GM12873 (cell line): ENCODE data around the gene LSAMP.

Experiments
- TF ChIP-seq, protein P1 (sequence below): IDR thresholded peaks from 2 replicates; pipeline ENCODE4 v1.5.1; 2012; ENCODE audit warnings: low read depth, mild to moderate bottlenecking, moderate library complexity, low read length, control low read depth; ENCODE audit not compliant: insufficient read depth; ENCODE audit errors: missing control alignments

Gene LSAMP

DNA sequence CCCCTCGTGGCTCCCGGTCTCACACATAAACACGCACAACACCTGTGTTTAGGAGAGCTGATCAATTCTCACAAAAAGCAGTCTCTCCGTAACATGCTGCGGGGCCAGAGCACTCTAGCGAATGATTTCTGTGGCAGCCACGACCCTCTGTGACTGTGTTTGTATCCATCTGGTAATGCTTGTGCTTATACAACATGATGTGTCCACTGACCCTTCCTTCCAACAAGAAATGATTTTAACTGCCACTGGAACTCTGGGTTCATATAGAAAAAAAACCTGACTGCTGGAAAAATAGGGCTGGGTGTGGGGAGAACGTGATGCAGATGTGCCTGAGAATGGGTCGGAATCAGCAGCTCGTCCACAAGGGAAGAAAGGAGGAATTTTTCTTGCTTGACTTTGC lies 411.8 kb downstream of the LSAMP start:
- TF ChIP-seq, protein P1, sequence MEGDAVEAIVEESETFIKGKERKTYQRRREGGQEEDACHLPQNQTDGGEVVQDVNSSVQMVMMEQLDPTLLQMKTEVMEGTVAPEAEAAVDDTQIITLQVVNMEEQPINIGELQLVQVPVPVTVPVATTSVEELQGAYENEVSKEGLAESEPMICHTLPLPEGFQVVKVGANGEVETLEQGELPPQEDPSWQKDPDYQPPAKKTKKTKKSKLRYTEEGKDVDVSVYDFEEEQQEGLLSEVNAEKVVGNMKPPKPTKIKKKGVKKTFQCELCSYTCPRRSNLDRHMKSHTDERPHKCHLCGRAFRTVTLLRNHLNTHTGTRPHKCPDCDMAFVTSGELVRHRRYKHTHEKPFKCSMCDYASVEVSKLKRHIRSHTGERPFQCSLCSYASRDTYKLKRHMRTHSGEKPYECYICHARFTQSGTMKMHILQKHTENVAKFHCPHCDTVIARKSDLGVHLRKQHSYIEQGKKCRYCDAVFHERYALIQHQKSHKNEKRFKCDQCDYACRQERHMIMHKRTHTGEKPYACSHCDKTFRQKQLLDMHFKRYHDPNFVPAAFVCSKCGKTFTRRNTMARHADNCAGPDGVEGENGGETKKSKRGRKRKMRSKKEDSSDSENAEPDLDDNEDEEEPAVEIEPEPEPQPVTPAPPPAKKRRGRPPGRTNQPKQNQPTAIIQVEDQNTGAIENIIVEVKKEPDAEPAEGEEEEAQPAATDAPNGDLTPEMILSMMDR, result no peak

DNA sequence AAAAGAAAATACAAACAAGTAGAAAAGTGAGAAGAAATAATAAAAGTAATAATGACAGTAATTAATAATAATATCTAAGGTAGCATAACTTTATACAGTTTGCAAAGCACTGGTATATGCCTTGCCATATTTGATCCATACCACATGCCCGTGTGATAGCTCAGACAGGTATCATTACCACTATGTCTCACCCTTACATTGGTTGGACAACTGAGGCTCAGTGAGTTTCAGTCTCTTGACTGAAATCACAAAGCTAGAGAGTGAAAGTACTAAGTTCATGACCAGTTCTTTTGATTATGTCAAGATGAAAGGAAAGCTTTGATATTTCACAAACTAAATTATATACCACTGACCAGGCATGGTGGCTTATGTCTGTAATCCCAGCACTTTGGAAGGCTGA lies 413.1 kb downstream of the LSAMP start:
- TF ChIP-seq, protein P1, result no peak

DNA sequence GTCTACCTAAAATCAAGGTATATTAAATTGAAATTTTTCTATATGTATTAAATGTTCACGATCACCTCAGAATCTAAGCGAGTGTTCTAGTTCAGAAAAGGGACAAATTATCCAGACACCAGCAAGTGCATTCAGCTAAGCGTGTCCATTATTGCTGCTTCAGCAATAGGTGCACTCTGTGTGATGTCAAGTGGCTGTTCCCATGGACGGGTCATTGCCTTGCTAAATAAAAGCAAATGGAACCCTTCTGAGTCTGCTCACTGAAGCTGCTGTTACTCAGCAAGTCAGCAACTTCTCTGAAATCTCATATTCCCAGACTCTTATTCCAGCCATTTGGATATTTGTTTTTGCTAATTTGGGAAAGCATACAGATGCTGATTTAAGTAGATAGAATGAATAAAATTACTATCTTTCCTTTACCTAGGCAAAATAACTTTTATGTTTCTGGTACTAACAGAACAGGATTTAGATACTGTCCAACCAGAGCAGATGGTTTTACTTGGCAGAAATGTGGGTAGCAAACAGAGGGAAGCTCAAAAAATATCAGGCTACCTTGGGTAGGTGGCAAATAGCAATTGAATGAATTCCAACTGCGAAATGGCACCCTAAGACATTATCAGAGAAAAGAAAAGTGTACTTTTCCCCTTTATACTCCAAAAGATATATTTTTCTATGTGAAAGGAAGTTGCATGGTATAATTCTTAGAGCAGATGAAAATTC lies 415.0 kb downstream of the LSAMP start:
- TF ChIP-seq, protein P1, result no peak

DNA sequence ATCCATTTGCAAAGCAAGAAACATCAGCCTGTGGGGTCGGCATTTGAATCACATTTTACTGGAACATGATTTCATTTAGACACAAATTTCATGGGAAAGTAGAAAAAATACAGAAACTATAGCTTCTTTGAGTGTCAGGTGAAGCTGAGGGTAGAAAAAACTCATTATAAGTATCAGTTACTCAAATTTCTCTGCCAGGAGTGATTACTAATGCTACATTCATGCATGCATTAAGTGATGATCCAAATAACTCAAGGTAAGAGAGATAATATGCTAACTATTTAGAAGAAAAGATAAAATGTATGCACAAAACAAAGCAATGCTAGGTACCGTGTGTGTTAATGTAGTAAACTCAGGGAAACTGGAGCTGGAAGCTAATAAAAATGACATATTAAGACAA lies 416.0 kb downstream of the LSAMP start:
- TF ChIP-seq, protein P1, result no peak

DNA sequence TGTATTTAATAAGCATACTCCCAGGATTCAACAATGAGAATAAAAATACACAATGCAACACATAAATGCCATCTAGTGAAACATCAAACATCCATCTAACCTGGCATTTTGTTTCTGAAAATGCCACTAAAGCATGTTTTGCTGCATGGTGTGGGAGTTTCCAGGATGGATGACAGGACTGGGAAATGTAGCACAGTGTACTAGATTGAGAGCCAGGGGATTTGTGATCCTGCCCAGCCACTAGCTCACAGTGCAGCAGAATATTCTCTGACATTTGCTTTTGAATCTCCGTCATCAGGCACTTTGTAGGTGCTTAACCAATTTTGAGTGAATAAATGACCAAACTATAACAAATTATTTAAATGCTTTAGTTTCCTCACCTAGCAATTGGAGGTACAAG lies 417.1 kb downstream of the LSAMP start:
- TF ChIP-seq, protein P1, result no peak

DNA sequence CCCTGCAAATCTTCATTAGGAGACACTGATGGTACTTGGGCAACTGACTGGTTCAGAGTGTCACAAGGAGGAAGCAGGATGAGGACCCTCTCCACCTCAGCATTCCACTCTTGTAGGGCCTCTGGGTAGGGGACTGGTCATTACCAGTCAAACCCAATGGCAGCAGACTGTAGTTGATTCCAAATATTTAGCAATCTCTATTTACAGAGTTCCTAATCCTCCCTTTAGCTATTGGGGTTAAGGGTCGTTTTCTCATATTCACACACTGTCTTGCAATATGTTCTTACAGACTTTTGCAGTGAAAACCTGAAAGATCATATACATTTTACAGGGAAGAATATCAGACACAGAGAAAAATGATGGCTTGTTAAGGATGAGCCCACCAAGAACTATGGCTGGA lies 424.3 kb downstream of the LSAMP start:
- TF ChIP-seq, protein P1, result no peak

DNA sequence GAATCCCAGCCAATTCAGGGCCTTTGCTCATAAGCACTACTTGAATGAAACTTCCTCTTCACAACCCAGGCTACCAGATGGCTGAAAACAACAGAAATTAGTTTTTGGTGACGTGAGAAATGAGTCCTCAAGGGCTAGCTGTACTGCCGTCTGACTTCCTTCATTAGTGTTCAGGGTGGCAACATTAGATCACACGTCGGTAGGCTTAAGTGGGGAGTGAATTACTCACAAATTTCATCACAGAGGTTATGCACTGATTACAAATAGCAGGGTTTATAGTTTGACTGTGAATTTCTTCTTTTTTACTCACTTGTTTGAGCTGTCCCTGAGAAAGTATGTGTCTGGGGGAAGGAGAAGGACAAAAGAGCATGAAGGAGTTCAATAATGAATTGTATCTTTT lies 424.8 kb downstream of the LSAMP start:
- TF ChIP-seq, protein P1, result no peak
